Activated naive CD4-positive, alpha-beta T cell (primary cell): ENCODE data around the gene TTC16.

Experiments
- DNase-seq, 4 experiments: peaks; one replicate each; lab custom pipeline; 2025; lab: John Stamatoyannopoulos, UW

The TTC16 gene

GRCh38 chr9:127721391-127721821 is 5.5 kb downstream of the TTC16 start:
- DNase-seq: no peak

GRCh38 chr9:127722055-127722745 is 6.3 kb downstream of the TTC16 start:
- no peak for DNase-seq

GRCh38 chr9:127723013-127723412 is 7.1 kb downstream of the TTC16 start:
- DNase-seq: no peak

- no peak for DNase-seq
These were observed 7.6 kb downstream of the TTC16 start for GRCh38 chr9:127723444-127723843.

GRCh38 chr9:127724012-127724411 is 8.1 kb downstream of the TTC16 start:
- DNase-seq: no peak

GRCh38 chr9:127726871-127727270 is 11.0 kb downstream of the TTC16 start:
- no peak for DNase-seq

- DNase-seq: no peak
These were observed 12.9 kb downstream of the TTC16 start for GRCh38 chr9:127728808-127729207.

GRCh38 chr9:127729522-127730256 is 13.8 kb downstream of the TTC16 start:
- DNase-seq: no peak

- no peak for DNase-seq
These were observed 14.4 kb downstream of the TTC16 start for GRCh38 chr9:127730262-127730661.

GRCh38 chr9:127730799-127731410 is 15.0 kb downstream of the TTC16 start:
- no peak for DNase-seq

GRCh38 chr9:127731938-127732337 is 16.1 kb downstream of the TTC16 start:
- no peak for DNase-seq

- DNase-seq: no peak
These were observed 16.6 kb downstream of the TTC16 start for GRCh38 chr9:127732444-127732843.

GRCh38 chr9:127733614-127734013 is 17.7 kb downstream of the TTC16 start:
- no peak for DNase-seq

- DNase-seq: no peak
These were observed 18.4 kb downstream of the TTC16 start for GRCh38 chr9:127734247-127734746.

GRCh38 chr9:127734747-127735529 is 19.1 kb downstream of the TTC16 start, which contains the start of gene TOR2A:
Gene TOR2A, minus strand, starts transcription at chr9:127735294. Its CDS starts 24 bp downstream, at chr9:127735270.
- DNase-seq: peak; percentile 95 to 98 (median 96)

GRCh38 chr9:127735530-127736185 is 19.8 kb downstream of the TTC16 start:
- no peak for DNase-seq

- no peak for DNase-seq
These were observed 22.8 kb downstream of the TTC16 start for GRCh38 chr9:127738666-127739065.

- DNase-seq: no peak
These were observed 23.9 kb downstream of the TTC16 start for GRCh38 chr9:127739614-127740330.

GRCh38 chr9:127741831-127742434 is 26.1 kb downstream of the TTC16 start:
- no peak for DNase-seq

- DNase-seq: no peak
These were observed 26.7 kb downstream of the TTC16 start for GRCh38 chr9:127742435-127743088.
